DOHH2 (cell line): ENCODE results near the gene MVD.

Source experiments
- H3F3A ChIP-seq: fragments of 200-600 bp; sonication (generic), shearing (Covaris generic); 2 replicates; pipeline ENCODE4 v1.6.0; 2016; ENCODE audit warnings: antibody characterized with exemption, mild to moderate bottlenecking; ENCODE audit not compliant: control insufficient read depth, insufficient read depth
- H3K27ac ChIP-seq: fragments of 200-600 bp; sonication (generic); 2 replicates; pipeline ENCODE4 v1.5.1; 2014; ENCODE audit warnings: low read depth, mild to moderate bottlenecking, low read length, moderate library complexity
- H3K27me3 ChIP-seq: fragments of 200-600 bp; sonication (generic); 2 replicates; pipeline ENCODE4 v1.6.1; 2014; ENCODE audit warnings: mild to moderate bottlenecking, low read length, mixed read lengths; ENCODE audit not compliant: control insufficient read depth
- H3K36me3 ChIP-seq: fragments of 200-600 bp; sonication (generic); 2 replicates; pipeline ENCODE4 v1.6.1; 2014; ENCODE audit warnings: mild to moderate bottlenecking, low read length, moderate library complexity, mixed read lengths; ENCODE audit not compliant: control insufficient read depth
- H3K4me1 ChIP-seq: fragments of 200-600 bp; sonication (generic); 2 replicates; pipeline ENCODE4 v1.6.1; 2014; ENCODE audit warnings: mild to moderate bottlenecking, low read length, mixed read lengths; ENCODE audit not compliant: control insufficient read depth
- H3K4me2 ChIP-seq: fragments of 200-600 bp; sonication (generic); 2 replicates; pipeline ENCODE4 v1.6.0; 2014; ENCODE audit warnings: mild to moderate bottlenecking, low read length, moderate library complexity
- H3K4me3 ChIP-seq: fragments of 200-600 bp; sonication (generic); 2 replicates; pipeline ENCODE4 v1.5.1; 2014; ENCODE audit warnings: mild to moderate bottlenecking, low read length, mixed read lengths
- H3K79me2 ChIP-seq: fragments of 200-600 bp; sonication (generic); 2 replicates; pipeline ENCODE4 v1.6.1; 2014; ENCODE audit warnings: mild to moderate bottlenecking, low read length, mixed read lengths; ENCODE audit not compliant: control insufficient read depth
- H3K9me2 ChIP-seq: fragments of 200-600 bp; sonication (generic); replicated peaks from 2 replicates; pipeline ENCODE4 v1.6.1; 2014; ENCODE audit warnings: mild to moderate bottlenecking, low read length, mixed read lengths; ENCODE audit not compliant: control insufficient read depth
- H3K9me3 ChIP-seq: fragments of 200-600 bp; sonication (generic); 2 replicates; pipeline ENCODE4 v1.6.1; 2014; ENCODE audit warnings: antibody characterized with exemption, low read length, mixed read lengths; ENCODE audit not compliant: control insufficient read depth, insufficient read depth
- H4K20me1 ChIP-seq: fragments of 200-600 bp; sonication (generic); 2 replicates; pipeline ENCODE4 v1.6.0; 2014; ENCODE audit warnings: low read depth, mild to moderate bottlenecking, antibody characterized with exemption, low read length, moderate library complexity; ENCODE audit not compliant: control insufficient read depth, insufficient read depth
- CTCF ChIP-seq: fragments of 200-600 bp; sonication (generic); IDR thresholded peaks from one replicate; pipeline ENCODE4 v1.5.1; 2014; ENCODE audit warnings: antibody characterized with exemption, mild to moderate bottlenecking, low read depth, low read length; ENCODE audit not compliant: poor library complexity, severe bottlenecking
- EZH2phosphoT487 ChIP-seq: fragments of 200-600 bp; sonication (generic); IDR thresholded peaks from 2 replicates; pipeline ENCODE4 v1.6.1; 2017; ENCODE audit warnings: borderline replicate concordance, mild to moderate bottlenecking, antibody characterized with exemption, low read length, moderate library complexity, mixed read lengths

The MVD gene

GRCh38 chr16:88640498-88641247 lies 22.2 kb downstream of the MVD start:
- Histone ChIP-seq H3K27ac (peak overlapping the region; percentile 25), H3K4me3 (0 out of 2 replicates have a peak overlapping the region, but pooled peaks have one; percentile 14), H3K79me2 (no peaks in the 10 kb centered on the region), H3K9me2 (no peaks in the 10 kb centered on the region), H3K4me1 (peaks cover 53% of the 10 kb centered on the region), H3K27me3 (peaks cover 35% of the 10 kb centered on the region), H4K20me1 (peaks cover 8% of the 10 kb centered on the region; the same call in 1 of the 2 replicates), H3K4me2 (peak overlapping the region; percentile 50), H3K9me3 (0 out of 2 replicates have a peak, but pooled peaks cover 3% of the 10 kb centered on the region), H3K36me3 (peaks cover 25% of the 10 kb centered on the region), H3F3A (peaks cover 14% of the 10 kb centered on the region)
- no peak for TF ChIP-seq EZH2phosphoT487
- no peak for TF ChIP-seq CTCF

DNA sequence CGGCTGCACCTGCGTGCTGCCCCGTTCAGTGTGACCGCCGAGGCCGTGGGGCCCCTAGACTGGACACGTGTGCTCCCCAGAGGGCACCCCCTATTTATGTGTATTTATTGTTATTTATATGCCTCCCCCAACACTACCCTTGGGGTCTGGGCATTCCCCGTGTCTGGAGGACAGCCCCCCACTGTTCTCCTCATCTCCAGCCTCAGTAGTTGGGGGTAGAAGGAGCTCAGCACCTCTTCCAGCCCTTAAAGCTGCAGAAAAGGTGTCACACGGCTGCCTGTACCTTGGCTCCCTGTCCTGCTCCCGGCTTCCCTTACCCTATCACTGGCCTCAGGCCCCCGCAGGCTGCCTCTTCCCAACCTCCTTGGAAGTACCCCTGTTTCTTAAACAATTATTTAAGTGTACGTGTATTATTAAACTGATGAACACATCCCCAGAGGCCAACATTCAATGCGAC lies 22.8 kb downstream of the MVD start:
- TF ChIP-seq EZH2phosphoT487 (peak; percentile 24; the same call in 1 of the 2 replicates), CTCF (no peak)
- Histone ChIP-seq H3K4me2 (peak overlapping the region; percentile 50), H3K9me3 (0 out of 2 replicates have a peak, but pooled peaks cover 3% of the 10 kb centered on the region), H3K79me2 (no peaks in the 10 kb centered on the region), H3K27ac (peak overlapping the region; percentile 25), H3K4me1 (peaks cover 59% of the 10 kb centered on the region), H3K36me3 (peaks cover 20% of the 10 kb centered on the region), H3K9me2 (no peaks in the 10 kb centered on the region), H3F3A (peaks cover 14% of the 10 kb centered on the region), H3K27me3 (peaks cover 35% of the 10 kb centered on the region), H4K20me1 (peaks cover 8% of the 10 kb centered on the region; the same call in 1 of the 2 replicates), H3K4me3 (0 out of 2 replicates have a peak overlapping the region, but pooled peaks have one; percentile 14)

GRCh38 chr16:88639231-88640038 lies 23.5 kb downstream of the MVD start:
- 0 out of 2 replicates have a peak overlapping the region, but pooled peaks have one; percentile 14 for H3K4me3 ChIP-seq
- H3K27ac ChIP-seq, result peak overlapping the region; percentile 25
- 0 out of 2 replicates have a peak, but pooled peaks cover 3% of the 10 kb centered on the region for H3K9me3 ChIP-seq
- peaks cover 14% of the 10 kb centered on the region for H3F3A ChIP-seq
- no peak for TF ChIP-seq CTCF
- TF ChIP-seq EZH2phosphoT487, result no peak
- no peaks in the 10 kb centered on the region for H3K9me2 ChIP-seq
- H3K4me2 ChIP-seq, result peak overlapping the region; percentile 50
- H3K27me3 ChIP-seq, result peaks cover 35% of the 10 kb centered on the region
- peaks cover 17% of the 10 kb centered on the region for H3K36me3 ChIP-seq
- no peaks in the 10 kb centered on the region for H3K79me2 ChIP-seq
- peaks cover 65% of the 10 kb centered on the region for H3K4me1 ChIP-seq
- H4K20me1 ChIP-seq, result peaks cover 8% of the 10 kb centered on the region; the same call in 1 of the 2 replicates
